NCI-H446 treated with DMSO at 0.1 percent for 48 hours (cell line): Measurements from ENCODE around the gene ADPRH.

Source experiments
- DNase-seq: peaks from one replicate; lab custom pipeline; 2025; lab: John Stamatoyannopoulos, UW

ADPRH gene

DNA sequence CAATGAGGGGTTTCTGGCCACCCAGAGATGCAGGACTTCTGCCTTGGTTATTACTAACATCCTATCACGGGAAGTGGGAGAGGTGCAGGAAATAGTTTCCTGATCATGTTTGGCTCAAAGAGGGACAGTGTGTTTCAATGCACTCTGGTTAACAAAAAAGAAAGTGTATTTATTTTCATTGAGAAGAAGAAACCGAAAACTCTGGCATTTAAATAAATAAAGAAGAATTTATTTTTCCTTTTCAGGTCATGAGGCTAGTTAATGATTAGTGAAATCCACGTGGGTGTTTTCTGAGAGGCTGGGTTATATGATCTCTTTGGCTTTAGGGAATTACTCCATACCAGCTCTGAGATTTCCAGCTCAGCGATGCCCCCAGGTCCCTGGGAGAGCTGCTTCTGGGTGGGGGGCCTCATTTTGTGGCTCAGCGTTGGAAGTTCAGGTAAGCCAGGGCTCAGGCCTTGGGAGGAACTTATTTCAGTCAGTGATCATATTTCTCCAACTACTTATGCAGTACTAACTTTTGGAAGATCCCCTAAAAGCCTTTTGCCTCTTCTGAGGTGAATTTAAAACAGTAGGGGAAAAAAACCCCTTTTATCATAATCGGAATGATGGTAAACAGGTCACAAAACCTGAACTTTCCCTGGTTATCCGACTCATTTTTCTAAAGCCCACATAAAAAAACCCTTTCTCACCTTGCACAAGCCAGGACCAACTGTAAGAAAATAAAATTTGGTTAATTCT lies 18.4 kb downstream of the ADPRH start, which contains the start of gene PLA1A:
Gene PLA1A (plus strand): TSS at position 338 of the 741 bp plus-strand sequence. CDS start 29 bp downstream, at position 367.
- DNase-seq, result no peak

- no peak for DNase-seq
Observed at GRCh38 chr3:119598410-119599098, 19.3 kb downstream of the ADPRH start.

DNA sequence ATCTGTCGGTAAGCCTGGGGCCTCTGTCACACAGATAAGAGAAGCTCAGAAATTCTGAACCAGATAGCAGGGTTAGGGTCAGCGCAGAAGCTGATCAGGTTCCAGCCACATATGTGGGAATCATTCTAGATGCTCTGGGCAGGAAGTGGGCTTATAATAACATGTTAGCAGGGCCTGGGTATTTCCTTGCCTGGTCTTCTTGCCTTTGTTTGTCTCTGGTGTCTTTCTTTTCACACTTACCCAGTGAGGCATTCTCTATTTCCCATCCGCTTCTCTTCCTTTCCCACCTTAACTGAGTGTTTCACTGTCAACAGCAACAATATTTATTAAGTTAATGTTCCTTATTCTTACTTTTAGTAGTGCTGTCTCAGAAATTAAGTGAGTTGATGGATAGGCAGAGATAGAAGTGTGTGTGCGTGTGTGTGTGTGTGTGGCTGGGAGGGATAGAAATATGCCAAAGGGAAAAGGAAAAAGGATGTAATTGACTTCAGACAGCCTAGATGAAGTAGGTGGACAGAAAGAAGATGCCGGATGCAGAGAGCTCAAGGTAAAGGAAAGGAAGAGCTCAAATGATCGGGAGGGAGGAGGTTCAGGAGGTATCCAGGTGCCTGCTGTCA lies 20.4 kb downstream of the ADPRH start:
- no peak for DNase-seq

DNA sequence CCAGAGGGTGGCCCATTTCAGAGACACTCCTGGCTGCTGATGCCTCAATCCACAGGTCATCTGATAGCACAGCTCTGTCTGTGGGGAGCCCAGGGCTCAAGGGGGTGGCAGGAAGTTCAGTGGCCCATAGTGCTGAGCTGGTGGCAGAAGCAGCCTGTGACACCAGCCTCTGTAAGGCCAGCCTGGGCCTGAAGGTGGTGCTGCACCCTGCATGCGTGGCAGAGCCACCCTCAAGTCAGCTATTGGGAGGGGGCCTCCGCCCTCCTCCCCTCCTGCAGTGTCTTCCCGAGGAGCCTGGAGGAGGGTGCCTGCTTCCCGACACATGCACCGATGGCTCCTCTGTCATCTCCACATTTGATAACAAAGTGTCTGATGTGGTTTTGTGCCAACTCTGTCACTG lies 21.4 kb downstream of the ADPRH start:
- DNase-seq, result no peak

DNA sequence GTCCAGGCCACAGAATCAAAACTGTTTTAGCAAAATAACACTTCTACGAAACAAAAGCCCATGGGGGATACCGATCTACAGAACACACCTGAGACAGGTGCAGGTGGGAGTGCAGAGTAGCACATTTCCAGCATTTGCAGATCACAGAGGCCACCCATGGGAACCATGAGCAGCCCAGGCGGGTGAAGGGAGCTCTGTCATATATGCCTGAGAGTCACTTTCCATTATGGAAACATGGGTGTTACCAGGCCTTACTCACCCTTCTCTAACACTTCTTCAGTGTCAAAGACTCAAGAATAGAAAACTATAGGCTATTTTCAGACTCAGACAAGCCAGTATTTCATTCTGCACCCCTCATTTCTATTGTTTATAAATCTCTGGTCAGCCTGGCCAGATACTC lies 21.9 kb downstream of the ADPRH start:
- no peak for DNase-seq

GRCh38 chr3:119602676-119603075 lies 23.4 kb downstream of the ADPRH start:
- no peak for DNase-seq

- DNase-seq, result no peak
Observed at GRCh38 chr3:119604878-119605277, 25.6 kb downstream of the ADPRH start.

GRCh38 chr3:119608405-119609000 lies 29.2 kb downstream of the ADPRH start:
- DNase-seq, result no peak

DNA sequence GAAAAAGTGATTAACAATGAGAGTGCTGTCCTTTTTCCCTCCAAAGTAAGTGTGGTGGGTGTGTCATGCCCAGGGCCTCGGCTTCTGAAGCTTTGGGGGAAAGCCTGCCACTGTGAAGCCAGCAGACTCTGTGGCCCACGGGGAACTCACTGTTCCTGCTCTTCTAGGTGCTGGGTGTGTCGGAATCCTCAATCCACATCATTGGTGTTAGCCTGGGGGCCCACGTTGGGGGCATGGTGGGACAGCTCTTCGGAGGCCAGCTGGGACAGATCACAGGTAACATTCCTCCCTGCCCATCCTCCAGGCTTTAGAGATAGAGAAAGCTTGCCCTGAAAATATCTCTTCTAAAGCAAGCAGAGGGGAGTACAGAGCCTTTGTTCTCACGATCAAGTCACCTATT lies 30.0 kb downstream of the ADPRH start:
- DNase-seq, result no peak

DNA sequence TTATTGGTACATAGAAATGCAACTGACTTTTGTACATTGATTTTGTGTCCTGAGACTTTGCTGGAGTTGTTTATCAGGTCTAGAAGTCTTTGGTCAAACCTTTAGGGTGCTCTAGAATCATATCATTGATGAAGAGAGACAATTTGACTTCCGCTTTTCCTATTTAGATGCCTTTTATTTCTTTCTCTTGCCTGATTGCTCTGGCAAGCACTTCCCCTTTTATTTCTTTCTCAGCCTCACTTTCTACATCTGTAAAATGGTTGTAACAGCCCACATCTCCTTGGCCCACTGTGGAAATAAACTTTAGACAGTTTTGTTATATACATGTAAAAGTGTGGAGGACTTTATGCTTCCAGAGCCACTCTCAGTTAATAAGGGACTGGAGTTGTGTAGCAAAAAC lies 32.4 kb downstream of the ADPRH start:
- no peak for DNase-seq

DNA sequence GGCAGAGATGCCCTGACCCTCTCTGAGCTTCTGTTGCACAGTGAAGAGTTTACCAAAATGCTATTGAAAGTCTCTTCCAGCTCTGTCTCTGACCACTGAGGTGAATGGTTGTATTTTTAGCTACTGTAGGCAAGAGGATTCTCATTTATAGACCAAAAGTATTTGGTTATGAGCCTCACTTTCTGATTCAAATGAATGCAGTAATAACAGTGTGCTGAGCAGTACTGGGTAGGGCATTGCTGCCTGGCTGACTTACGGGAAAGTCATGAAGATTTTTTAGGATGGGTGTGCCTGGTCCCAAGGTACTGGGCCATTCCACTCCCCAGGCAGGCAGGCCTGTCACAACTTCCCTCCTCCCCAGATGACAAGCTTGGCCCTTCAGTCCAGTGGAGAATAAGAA lies 33.9 kb downstream of the ADPRH start:
- DNase-seq, result no peak

DNA sequence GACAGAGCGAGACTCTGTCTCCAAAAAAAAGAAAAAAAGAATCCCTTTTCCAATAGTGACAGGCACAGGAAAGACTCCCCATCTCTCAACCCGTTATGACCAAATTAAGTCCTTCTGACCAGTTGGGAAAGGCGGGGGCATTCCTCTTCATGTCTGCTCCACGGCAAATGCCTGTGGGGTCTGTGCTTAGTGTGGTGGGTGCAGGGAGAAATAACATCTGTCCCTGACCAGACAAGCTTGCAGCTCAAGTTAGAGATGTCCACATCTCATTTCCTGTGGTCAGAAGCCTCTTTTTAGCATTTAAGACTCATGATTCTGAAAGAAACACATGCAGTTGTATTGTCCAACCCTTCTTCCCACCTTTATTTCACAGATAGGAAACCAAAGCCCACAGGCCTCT lies 34.6 kb downstream of the ADPRH start:
- no peak for DNase-seq

GRCh38 chr3:119616056-119616455 lies 36.8 kb downstream of the ADPRH start:
- DNase-seq, result no peak

GRCh38 chr3:119619094-119619493 lies 39.8 kb downstream of the ADPRH start:
- no peak for DNase-seq

DNA sequence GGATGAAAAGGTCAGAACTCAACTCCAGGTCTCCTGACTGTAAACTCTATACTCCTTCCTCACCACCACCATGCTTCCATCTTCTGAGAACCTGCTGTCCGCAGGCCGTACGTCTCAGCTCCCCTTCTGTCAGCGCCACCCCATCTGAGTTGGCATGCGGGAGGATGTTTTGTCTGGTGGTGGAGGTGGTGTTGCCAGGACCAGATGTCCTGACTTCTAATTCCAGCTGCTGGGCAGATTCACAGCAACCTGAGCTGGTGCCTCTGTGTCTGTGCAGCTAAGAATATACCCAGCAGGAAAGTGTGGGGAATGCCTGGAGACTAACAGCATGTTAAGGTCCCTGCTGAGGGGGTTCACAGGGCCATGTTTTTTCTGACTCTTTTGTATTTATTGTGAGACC lies 41.6 kb downstream of the ADPRH start:
- DNase-seq, result no peak

GRCh38 chr3:119624002-119624720 lies 44.9 kb downstream of the ADPRH start:
- no peak for DNase-seq

- DNase-seq, result no peak
Observed at GRCh38 chr3:119625451-119626153, 46.3 kb downstream of the ADPRH start.

GRCh38 chr3:119626196-119626595 lies 46.9 kb downstream of the ADPRH start:
- DNase-seq, result no peak

DNA sequence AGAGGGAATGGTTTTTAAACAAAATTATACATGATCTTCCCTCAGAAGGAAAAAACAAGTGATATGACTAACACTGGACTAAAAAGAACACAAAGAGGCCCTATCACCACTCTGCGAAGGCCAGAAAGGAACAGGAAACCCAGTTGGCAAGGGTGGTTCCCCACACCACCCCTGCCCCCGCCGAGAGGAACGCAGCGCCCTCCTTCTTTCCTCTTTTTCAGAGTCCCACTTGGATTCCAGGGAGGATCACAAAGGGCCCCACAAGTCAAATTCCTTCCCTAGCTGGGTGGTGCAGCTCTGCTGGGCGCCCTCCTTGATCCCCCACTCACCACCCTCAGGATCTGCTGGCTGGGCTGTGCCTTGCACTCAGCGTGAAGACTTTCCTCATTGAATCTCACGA lies 48.2 kb downstream of the ADPRH start:
- DNase-seq, result no peak

DNA sequence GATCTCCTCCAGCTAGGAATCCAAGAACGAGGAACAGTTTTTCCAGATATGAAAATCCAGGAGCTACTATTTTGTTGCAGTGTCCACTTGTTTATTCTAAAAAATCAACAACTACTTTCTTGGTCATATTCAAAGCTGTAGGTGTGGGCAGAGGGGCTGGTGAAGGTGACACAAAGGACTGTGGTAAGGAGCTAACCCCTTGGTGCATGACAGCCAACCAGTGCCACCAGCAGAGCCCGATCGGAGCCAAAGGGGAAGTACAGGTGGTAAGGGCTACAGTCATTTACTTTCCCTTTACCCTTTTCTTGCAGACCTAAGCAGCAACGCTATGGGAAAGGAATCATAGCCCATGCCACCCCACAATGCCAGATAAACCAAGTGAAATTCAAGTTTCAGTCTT lies 49.1 kb downstream of the ADPRH start:
- no peak for DNase-seq

DNA sequence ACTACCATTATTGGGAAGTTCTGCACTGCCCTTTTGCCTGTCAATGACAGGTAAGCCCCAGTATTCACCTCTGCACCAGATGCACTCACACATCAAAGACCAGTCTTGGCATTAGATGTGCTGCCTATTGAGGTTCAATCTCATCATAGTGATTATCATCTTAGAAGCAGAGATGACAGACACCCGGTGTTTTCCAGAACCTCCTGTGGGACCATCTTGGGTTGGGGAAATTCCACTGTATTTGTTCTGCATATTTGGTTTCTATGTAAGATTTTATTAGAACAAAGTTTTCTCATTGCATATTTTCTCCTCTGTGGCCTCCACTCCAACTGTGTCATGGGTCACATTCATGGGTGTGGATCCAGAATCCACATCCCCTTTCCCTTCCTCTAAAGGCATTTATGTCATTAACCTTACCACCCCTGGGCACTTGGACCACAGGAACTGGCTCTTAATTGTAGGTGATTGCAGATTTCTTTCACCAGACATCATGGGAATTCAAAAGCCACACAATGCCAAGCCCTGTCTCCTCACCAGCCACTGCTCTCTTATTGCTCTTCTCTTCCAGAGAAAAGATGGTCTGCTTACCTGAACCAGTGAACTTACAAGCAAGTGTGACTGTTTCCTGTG lies 49.6 kb downstream of the ADPRH start:
- DNase-seq, result no peak
